ENCODE data around the gene ANKRD35.
"Not testable (repeated sequence)": the region's sequence is repeated elsewhere in the genome, so short reads cannot be mapped to it uniquely, and the experiment has no call there.

Gene ANKRD35

DNA sequence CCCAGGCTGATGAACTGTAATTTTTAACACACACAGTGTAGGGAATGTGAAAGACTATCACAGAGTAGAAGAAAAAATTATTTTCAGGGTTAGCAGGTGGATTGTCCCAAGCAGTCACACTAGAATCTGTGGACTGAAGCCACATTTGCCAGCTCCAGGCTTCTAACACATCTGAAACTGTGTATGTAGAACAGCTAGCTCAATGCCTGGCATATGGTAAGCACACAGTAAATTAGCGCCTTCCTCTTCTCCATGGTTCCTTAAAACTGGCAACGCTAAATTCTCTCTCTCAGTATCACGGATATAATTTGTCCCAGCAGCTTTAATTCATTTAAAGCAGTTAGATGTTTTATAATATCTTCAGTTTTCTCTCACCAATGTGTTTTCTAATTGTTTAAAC is 42.6 kb downstream of the ANKRD35 start:
- H2AFZ ChIP-seq (ENCODE audit: low read length): no peak overlapping the region
- H3K4me2 ChIP-seq (ENCODE audit: low read depth, low read length): no peak overlapping the region
- H3K4me3 ChIP-seq (ENCODE audit: low read length): no peak overlapping the region
- peaks cover 14% of the 10 kb centered on the region for H3K4me1 ChIP-seq (ENCODE audit: low read length)
- no peak for DNase-seq
- no peak overlapping the region for H3K27ac ChIP-seq (ENCODE audit: low read length)
- H3K79me2 ChIP-seq (ENCODE audit: low read length): no peaks in the 10 kb centered on the region
- H3K36me3 ChIP-seq (replicated peaks; ENCODE audit: insufficient read depth, low read length): peaks cover 12% of the 10 kb centered on the region; the same call in 1 of the 2 replicates
- H3F3A ChIP-seq (ENCODE audit: insufficient read depth, low read length): peaks cover 27% of the 10 kb centered on the region
- no peaks in the 10 kb centered on the region for H4K20me1 ChIP-seq (ENCODE audit: insufficient read depth, low read length)
- no peaks in the 10 kb centered on the region for H3K27me3 ChIP-seq (replicated peaks; ENCODE audit: insufficient read depth, low read length)
- H3K9ac ChIP-seq (ENCODE audit: low read length): no peak overlapping the region
- no peaks in the 10 kb centered on the region for H3K9me2 ChIP-seq (replicated peaks; ENCODE audit: insufficient read depth, low read length)
- H3K9me3 ChIP-seq (replicated peaks; ENCODE audit: insufficient read depth, low read length): no peaks in the 10 kb centered on the region
- no peak for TF ChIP-seq EZH2 (optimal IDR thresholded peaks at IDR 0.05; ENCODE audit: low read depth, low read length)
- TF ChIP-seq, protein P1, sequence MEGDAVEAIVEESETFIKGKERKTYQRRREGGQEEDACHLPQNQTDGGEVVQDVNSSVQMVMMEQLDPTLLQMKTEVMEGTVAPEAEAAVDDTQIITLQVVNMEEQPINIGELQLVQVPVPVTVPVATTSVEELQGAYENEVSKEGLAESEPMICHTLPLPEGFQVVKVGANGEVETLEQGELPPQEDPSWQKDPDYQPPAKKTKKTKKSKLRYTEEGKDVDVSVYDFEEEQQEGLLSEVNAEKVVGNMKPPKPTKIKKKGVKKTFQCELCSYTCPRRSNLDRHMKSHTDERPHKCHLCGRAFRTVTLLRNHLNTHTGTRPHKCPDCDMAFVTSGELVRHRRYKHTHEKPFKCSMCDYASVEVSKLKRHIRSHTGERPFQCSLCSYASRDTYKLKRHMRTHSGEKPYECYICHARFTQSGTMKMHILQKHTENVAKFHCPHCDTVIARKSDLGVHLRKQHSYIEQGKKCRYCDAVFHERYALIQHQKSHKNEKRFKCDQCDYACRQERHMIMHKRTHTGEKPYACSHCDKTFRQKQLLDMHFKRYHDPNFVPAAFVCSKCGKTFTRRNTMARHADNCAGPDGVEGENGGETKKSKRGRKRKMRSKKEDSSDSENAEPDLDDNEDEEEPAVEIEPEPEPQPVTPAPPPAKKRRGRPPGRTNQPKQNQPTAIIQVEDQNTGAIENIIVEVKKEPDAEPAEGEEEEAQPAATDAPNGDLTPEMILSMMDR (IDR thresholded peaks at IDR 0.05; ENCODE audit: low read length): no peak
- no peak for TF ChIP-seq EZH2phosphoT487 (IDR thresholded peaks at IDR 0.05; ENCODE audit: low read length)

DNA sequence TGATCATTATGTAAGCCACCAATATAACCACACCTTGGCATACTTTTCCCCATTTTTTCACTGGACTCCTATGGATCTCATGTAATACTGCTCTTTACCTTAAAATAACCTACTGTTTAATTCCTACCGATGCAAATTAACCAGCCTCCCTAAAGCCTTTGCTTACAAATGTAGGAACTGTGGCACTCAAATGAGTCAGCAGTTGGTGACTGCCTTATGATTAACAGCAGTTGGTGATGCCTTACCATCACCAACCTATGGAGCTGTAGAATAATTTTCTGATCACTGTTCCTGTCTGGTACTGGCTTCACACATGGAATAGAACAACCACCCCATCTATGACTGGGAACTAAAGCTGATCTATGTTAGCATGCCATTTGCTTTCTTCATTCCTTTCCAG is 48.0 kb downstream of the ANKRD35 start:
- DNase-seq: no peak
- Histone ChIP-seq H3F3A (ENCODE audit: insufficient read depth, low read length) (no peaks in the 10 kb centered on the region), H3K9me2 (replicated peaks; ENCODE audit: insufficient read depth, low read length) (no peaks in the 10 kb centered on the region), H3K36me3 (replicated peaks; ENCODE audit: insufficient read depth, low read length) (peaks cover 26% of the 10 kb centered on the region; the same call in 1 of the 2 replicates), H4K20me1 (ENCODE audit: insufficient read depth, low read length) (no peaks in the 10 kb centered on the region), H3K4me3 (ENCODE audit: low read length) (no peak overlapping the region), H2AFZ (ENCODE audit: low read length) (no peak overlapping the region), H3K4me2 (ENCODE audit: low read depth, low read length) (no peak overlapping the region), H3K9me3 (replicated peaks; ENCODE audit: insufficient read depth, low read length) (no peaks in the 10 kb centered on the region), H3K79me2 (ENCODE audit: low read length) (no peaks in the 10 kb centered on the region), H3K27me3 (replicated peaks; ENCODE audit: insufficient read depth, low read length) (no peaks in the 10 kb centered on the region), H3K4me1 (ENCODE audit: low read length) (no peaks in the 10 kb centered on the region), H3K27ac (ENCODE audit: low read length) (no peak overlapping the region), H3K9ac (ENCODE audit: low read length) (no peak overlapping the region)
- TF ChIP-seq EZH2phosphoT487 (IDR thresholded peaks at IDR 0.05; ENCODE audit: low read length): no peak
- TF ChIP-seq EZH2 (optimal IDR thresholded peaks at IDR 0.05; ENCODE audit: low read depth, low read length): no peak
- TF ChIP-seq, protein P1 (IDR thresholded peaks at IDR 0.05; ENCODE audit: low read length): no peak

DNA sequence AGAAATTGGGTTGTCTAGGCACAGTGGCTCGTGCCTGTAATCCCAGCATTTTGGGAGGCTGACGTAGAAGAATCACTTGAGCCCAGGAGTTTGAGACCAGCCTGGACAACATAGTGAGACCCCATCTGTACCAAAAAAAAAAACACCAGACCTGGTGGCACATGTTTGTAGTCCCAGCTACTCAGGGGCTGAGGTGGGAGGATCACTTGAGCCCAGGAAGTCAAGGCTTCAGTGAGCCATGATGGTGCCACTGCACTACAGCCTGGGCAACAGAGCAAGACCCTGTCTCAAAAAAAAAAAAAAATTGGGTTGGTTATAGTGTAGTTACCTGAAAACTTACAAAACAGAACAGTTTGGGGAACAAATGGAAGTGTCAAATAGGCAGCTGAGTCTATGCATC is 54.9 kb downstream of the ANKRD35 start:
- H3K4me3 ChIP-seq (ENCODE audit: low read length); H3K9me3 ChIP-seq (replicated peaks; ENCODE audit: insufficient read depth, low read length); DNase-seq; H3K9ac ChIP-seq (ENCODE audit: low read length); H2AFZ ChIP-seq (ENCODE audit: low read length); H4K20me1 ChIP-seq (ENCODE audit: insufficient read depth, low read length); H3K27me3 ChIP-seq (replicated peaks; ENCODE audit: insufficient read depth, low read length); H3K27ac ChIP-seq (ENCODE audit: low read length); H3K4me2 ChIP-seq (ENCODE audit: low read depth, low read length); H3K9me2 ChIP-seq (replicated peaks; ENCODE audit: insufficient read depth, low read length): not testable (repeated sequence)
- Histone ChIP-seq H3K79me2 (ENCODE audit: low read length) (peaks cover 19% of the 10 kb centered on the region), H3K4me1 (ENCODE audit: low read length) (peaks cover 26% of the 10 kb centered on the region), H3F3A (ENCODE audit: insufficient read depth, low read length) (peaks cover 13% of the 10 kb centered on the region), H3K36me3 (replicated peaks; ENCODE audit: insufficient read depth, low read length) (peaks cover 33% of the 10 kb centered on the region)

DNA sequence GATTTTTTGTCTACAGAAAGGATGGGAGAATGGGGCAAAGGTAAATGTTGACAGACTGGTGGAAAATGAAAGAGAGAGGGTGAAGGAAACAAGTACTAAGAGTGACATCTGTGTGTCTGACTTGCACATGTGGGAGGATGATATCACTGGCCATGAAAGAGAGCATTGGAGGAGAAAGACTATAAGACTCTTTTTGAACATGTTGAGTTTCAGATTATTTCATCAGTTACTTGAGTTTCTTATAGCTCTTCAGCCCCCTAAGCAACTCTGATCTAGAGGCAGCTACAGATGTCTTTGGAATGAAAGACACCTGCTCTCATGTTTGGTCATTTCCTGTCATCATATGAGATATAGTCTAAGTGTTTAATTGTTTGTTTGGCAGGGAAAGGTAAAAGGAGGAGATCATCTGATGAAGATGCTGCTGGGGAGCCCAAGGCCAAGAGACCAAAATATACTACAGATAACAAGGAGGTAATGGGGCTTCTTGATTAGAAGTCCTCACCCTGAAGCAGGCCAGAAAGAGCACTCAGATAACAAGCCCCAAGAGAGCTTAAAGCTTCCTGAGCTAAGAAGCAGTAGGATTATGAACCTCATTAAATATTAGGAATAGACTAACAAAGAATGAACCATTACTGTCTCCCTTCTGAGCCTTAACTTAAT is 57.2 kb downstream of the ANKRD35 start:
- H3K9ac ChIP-seq (ENCODE audit: low read length): peak overlapping the region; percentile 6; the same call in 1 of the 2 replicates
- TF ChIP-seq EZH2phosphoT487 (IDR thresholded peaks at IDR 0.05; ENCODE audit: low read length) (no peak), EZH2 (optimal IDR thresholded peaks at IDR 0.05; ENCODE audit: low read depth, low read length) (no peak)
- TF ChIP-seq, protein P1 (IDR thresholded peaks at IDR 0.05; ENCODE audit: low read length): no peak
- H3K36me3 ChIP-seq (replicated peaks; ENCODE audit: insufficient read depth, low read length): peaks cover 31% of the 10 kb centered on the region
- peak overlapping the region; percentile 5; the same call in 1 of the 2 replicates for H3K4me2 ChIP-seq (ENCODE audit: low read depth, low read length)
- H3K9me3 ChIP-seq (replicated peaks; ENCODE audit: insufficient read depth, low read length): no peaks in the 10 kb centered on the region
- no peaks in the 10 kb centered on the region for H3K27me3 ChIP-seq (replicated peaks; ENCODE audit: insufficient read depth, low read length)
- H3K4me1 ChIP-seq (ENCODE audit: low read length): peaks cover 33% of the 10 kb centered on the region
- peaks cover 38% of the 10 kb centered on the region for H3K79me2 ChIP-seq (ENCODE audit: low read length)
- no peak overlapping the region for H2AFZ ChIP-seq (ENCODE audit: low read length)
- peaks cover 17% of the 10 kb centered on the region for H3F3A ChIP-seq (ENCODE audit: insufficient read depth, low read length)
- H3K27ac ChIP-seq (ENCODE audit: low read length): peak overlapping the region; percentile 68
- DNase-seq: no peak
- H4K20me1 ChIP-seq (ENCODE audit: insufficient read depth, low read length): no peaks in the 10 kb centered on the region
- H3K9me2 ChIP-seq (replicated peaks; ENCODE audit: insufficient read depth, low read length): no peaks in the 10 kb centered on the region
- no peak overlapping the region for H3K4me3 ChIP-seq (ENCODE audit: low read length)
